Epithelial cell of prostate (primary cell): ENCODE measurements around the gene ZBTB44.
A peak's percentile ranks its signal among the peaks of the same experiment; 100 is the strongest.

ENCODE experiments used
- DNase-seq: peaks from one replicate; pipeline ENCODE4 v3.0.0-alpha.2; 2011; ENCODE audit warnings: low read depth, low spot score
- H3K27ac ChIP-seq: fragments of 450-650 bp; 2 replicates; pipeline ENCODE4 v1.5.1; 2017; ENCODE audit warnings: mild to moderate bottlenecking

Gene ZBTB44

GRCh38 chr11:130180491-130180890 lies 134.2 kb downstream of the ZBTB44 start:
- no peak for DNase-seq

GRCh38 chr11:130179396-130180306 lies 135.1 kb downstream of the ZBTB44 start:
- peak overlapping the region; percentile 53 for H3K27ac ChIP-seq
- DNase-seq, result no peak

More at GRCh38 chr11:130180491-130180890, 134.2 kb downstream of the ZBTB44 start:
- peak overlapping the region; percentile 53 for H3K27ac ChIP-seq

GRCh38 chr11:130178441-130179339 lies 136.0 kb downstream of the ZBTB44 start:
- DNase-seq, result peak; percentile 63
- peak overlapping the region; percentile 53 for H3K27ac ChIP-seq

- H3K27ac ChIP-seq, result no peak overlapping the region
- no peak for DNase-seq
Observed at GRCh38 chr11:130177782-130178181, 136.9 kb downstream of the ZBTB44 start.
